ENCODE data around the gene IQGAP2.

The IQGAP2 gene

DNA sequence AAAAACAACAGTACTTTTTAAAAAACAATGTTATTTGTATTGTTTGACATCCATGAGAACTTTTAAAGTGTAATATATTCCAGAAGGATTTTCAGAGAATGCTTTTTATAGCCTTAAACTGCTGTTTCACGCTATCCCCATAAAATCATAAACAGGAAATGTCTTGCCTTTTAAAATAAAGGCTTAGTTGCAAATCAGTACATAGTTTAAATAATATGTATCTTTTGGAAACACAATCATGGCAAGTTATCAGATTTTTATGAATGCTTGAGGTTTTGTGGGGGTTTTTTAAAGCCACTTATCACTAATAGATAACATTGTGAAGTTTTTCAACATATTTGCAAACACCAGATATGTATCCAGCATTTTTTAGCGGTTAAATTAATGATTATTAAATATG is 257.3 kb downstream of the IQGAP2 start:
- Histone ChIP-seq H3K9me2 (replicated peaks; ENCODE audit: insufficient read depth, low read length) (no peaks in the 10 kb centered on the region), H3K9me3 (ENCODE audit: insufficient read depth, low read length) (no peaks in the 10 kb centered on the region), H3K4me3 (ENCODE audit: insufficient read depth, low read length, poor library complexity, severe bottlenecking) (no peak overlapping the region), H3K79me2 (ENCODE audit: insufficient read depth, low read length) (no peaks in the 10 kb centered on the region), H3K4me2 (ENCODE audit: low read depth, low read length, poor library complexity, severe bottlenecking) (no peak overlapping the region), H3F3A (ENCODE audit: insufficient read depth) (no peaks in the 10 kb centered on the region), H3K27ac (ENCODE audit: low read depth, low read length) (no peak overlapping the region), H3K27me3 (ENCODE audit: low read length) (no peaks in the 10 kb centered on the region), H2AFZ (ENCODE audit: low read depth, low read length, severe bottlenecking) (no peak overlapping the region), H3K9ac (ENCODE audit: low read length) (no peak overlapping the region), H3K36me3 (ENCODE audit: low read length) (no peaks in the 10 kb centered on the region), H4K20me1 (ENCODE audit: low read depth, low read length) (no peaks in the 10 kb centered on the region)
- TF ChIP-seq EZH2phosphoT487 (conservative IDR thresholded peaks at IDR 0.05; ENCODE audit: low read length) = no peak
- TF ChIP-seq, protein P1, sequence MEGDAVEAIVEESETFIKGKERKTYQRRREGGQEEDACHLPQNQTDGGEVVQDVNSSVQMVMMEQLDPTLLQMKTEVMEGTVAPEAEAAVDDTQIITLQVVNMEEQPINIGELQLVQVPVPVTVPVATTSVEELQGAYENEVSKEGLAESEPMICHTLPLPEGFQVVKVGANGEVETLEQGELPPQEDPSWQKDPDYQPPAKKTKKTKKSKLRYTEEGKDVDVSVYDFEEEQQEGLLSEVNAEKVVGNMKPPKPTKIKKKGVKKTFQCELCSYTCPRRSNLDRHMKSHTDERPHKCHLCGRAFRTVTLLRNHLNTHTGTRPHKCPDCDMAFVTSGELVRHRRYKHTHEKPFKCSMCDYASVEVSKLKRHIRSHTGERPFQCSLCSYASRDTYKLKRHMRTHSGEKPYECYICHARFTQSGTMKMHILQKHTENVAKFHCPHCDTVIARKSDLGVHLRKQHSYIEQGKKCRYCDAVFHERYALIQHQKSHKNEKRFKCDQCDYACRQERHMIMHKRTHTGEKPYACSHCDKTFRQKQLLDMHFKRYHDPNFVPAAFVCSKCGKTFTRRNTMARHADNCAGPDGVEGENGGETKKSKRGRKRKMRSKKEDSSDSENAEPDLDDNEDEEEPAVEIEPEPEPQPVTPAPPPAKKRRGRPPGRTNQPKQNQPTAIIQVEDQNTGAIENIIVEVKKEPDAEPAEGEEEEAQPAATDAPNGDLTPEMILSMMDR (IDR thresholded peaks at IDR 0.05; ENCODE audit: insufficient read depth, low read length, poor library complexity, severe bottlenecking) = no peak

DNA sequence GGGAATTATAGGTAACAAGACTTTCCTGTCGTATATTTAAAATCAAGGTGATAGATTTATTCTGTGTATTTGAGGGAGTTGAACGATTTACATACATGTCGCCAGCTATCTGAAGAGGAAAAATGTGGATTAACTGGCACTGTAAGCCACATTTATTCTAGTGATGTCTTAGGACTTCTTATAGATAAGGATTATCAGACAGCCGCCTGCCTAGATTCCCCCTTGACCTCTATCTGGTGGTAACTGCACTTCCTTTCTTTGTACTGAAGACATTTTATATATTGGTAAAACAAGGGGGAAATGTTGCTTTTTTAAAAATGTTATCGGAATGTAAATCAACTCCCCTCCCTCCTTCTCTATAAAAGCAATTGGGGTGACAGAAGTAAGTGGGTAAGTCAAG is 259.4 kb downstream of the IQGAP2 start:
- Histone ChIP-seq H3K36me3 (ENCODE audit: low read length) (no peaks in the 10 kb centered on the region), H3K27ac (ENCODE audit: low read depth, low read length) (no peak overlapping the region), H3K27me3 (ENCODE audit: low read length) (no peaks in the 10 kb centered on the region), H3F3A (ENCODE audit: insufficient read depth) (no peaks in the 10 kb centered on the region), H3K9me2 (replicated peaks; ENCODE audit: insufficient read depth, low read length) (no peaks in the 10 kb centered on the region), H2AFZ (ENCODE audit: low read depth, low read length, severe bottlenecking) (no peak overlapping the region), H3K9me3 (ENCODE audit: insufficient read depth, low read length) (no peaks in the 10 kb centered on the region), H3K4me3 (ENCODE audit: insufficient read depth, low read length, poor library complexity, severe bottlenecking) (no peak overlapping the region), H3K9ac (ENCODE audit: low read length) (no peak overlapping the region), H3K79me2 (ENCODE audit: insufficient read depth, low read length) (no peaks in the 10 kb centered on the region), H3K4me2 (ENCODE audit: low read depth, low read length, poor library complexity, severe bottlenecking) (no peak overlapping the region), H4K20me1 (ENCODE audit: low read depth, low read length) (no peaks in the 10 kb centered on the region)
- TF ChIP-seq, protein P1 (IDR thresholded peaks at IDR 0.05; ENCODE audit: insufficient read depth, low read length, poor library complexity, severe bottlenecking) = no peak
- TF ChIP-seq EZH2phosphoT487 (conservative IDR thresholded peaks at IDR 0.05; ENCODE audit: low read length) = no peak

DNA sequence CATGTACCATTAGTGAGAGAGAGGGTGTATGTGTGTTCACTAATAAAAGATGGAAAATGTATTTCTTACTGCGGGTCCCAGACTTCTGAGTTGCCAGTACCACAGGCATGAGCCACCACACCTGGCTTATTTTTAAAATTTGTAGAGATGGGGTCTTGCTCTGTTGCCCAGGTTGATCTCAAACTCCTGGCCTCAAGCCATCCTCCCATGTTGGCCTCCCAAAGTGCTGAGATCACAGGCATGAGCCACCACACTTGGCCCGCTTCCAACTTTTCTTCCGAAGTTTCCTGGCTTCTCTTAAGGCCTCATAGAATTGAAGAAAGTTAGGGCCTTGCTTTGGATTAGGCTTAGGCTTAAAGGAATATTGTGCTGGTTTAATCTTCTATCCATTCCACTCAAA is 260.5 kb downstream of the IQGAP2 start:
- Histone ChIP-seq H2AFZ (ENCODE audit: low read depth, low read length, severe bottlenecking) (no peak overlapping the region), H3K36me3 (ENCODE audit: low read length) (no peaks in the 10 kb centered on the region), H3K9me3 (ENCODE audit: insufficient read depth, low read length) (no peaks in the 10 kb centered on the region), H3K27me3 (ENCODE audit: low read length) (no peaks in the 10 kb centered on the region), H3K27ac (ENCODE audit: low read depth, low read length) (no peak overlapping the region), H3K9me2 (replicated peaks; ENCODE audit: insufficient read depth, low read length) (no peaks in the 10 kb centered on the region), H3K4me3 (ENCODE audit: insufficient read depth, low read length, poor library complexity, severe bottlenecking) (no peak overlapping the region), H3K79me2 (ENCODE audit: insufficient read depth, low read length) (no peaks in the 10 kb centered on the region), H3K4me2 (ENCODE audit: low read depth, low read length, poor library complexity, severe bottlenecking) (no peak overlapping the region), H3K9ac (ENCODE audit: low read length) (no peak overlapping the region), H4K20me1 (ENCODE audit: low read depth, low read length) (no peaks in the 10 kb centered on the region), H3F3A (ENCODE audit: insufficient read depth) (no peaks in the 10 kb centered on the region)
- no peak for TF ChIP-seq EZH2phosphoT487 (conservative IDR thresholded peaks at IDR 0.05; ENCODE audit: low read length)
- TF ChIP-seq, protein P1 (IDR thresholded peaks at IDR 0.05; ENCODE audit: insufficient read depth, low read length, poor library complexity, severe bottlenecking) = no peak

Measured in SU-DHL-6 (cell line).